ENCODE measurements around the gene ADM5. TPM values are rescaled to one million over a fixed set of nuclear protein-coding genes. Genes with fewer than 3 reads are reported as not detected.

ADM5 gene
- total and polyA plus RNA-seq, 10 donors = 1.4 to 14.2 (median 3.7) TPM

- peak overlapping the region in 7 of 8 donors; percentile 19 to 65 (median 55) for H3K27ac ChIP-seq
- intact Hi-C loops (cut with DNase I; ENCODE audit: low total_unique reads) = no loop called here
Observed at GRCh38 chr19:49727217-49728030, 38.0 kb downstream of the ADM5 start.

DNA sequence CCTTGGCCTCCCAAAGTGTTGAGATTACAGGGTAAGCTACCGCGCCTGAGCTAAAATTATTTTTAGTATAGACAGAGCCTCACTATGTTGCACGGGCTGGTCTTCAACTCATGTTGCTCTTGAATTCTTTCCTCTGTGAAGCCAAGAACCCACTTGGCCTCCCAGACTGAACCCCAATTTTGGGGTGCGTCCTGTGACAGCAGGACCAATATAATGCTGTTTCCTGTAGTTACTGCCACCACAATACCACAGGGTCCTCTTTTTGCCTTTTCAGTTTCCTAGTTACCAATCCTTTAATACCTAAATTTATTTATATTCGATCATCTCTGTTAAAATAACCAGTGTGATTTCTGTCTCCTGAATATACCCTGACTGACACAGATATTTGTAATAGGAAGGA lies 40.8 kb downstream of the ADM5 start:
- Histone ChIP-seq H3K4me3 (no peak overlapping the region), H3K36me3 (no peaks in the 10 kb centered on the region), H3K27me3 (replicated peaks in 1 of 7) (no peaks in the 10 kb centered on the region), H3K4me1 (no peaks in the 10 kb centered on the region), H3K27ac (no peak overlapping the region), H3K9me3 (no peaks in the 10 kb centered on the region)
- 35 to 44% (median 37%) methylated on average over 5 of the region's 5 CpGs for WGBS, 5 donors
- no peak for DNase-seq
- TF ChIP-seq CTCF (IDR thresholded peaks at IDR 0.05 in 8 of 11, conservative IDR thresholded peaks at IDR 0.05 in 3 of 11) = no peak
- intact Hi-C loops (cut with DNase I; ENCODE audit: low total_unique reads) = no loop called here

More at GRCh38 chr19:49727217-49728030, 38.0 kb downstream of the ADM5 start:
- Histone ChIP-seq H3K27me3 (replicated peaks in 1 of 7) (no peaks in the 10 kb centered on the region), H3K4me3 (no peak overlapping the region), H3K4me1 (no peaks in the 10 kb centered on the region), H3K36me3 (no peaks in the 10 kb centered on the region), H3K9me3 (no peaks in the 10 kb centered on the region)
- WGBS, 5 donors = 77 to 90% (median 83%) methylated on average over 23 of the region's 23 CpGs
- TF ChIP-seq POLR2AphosphoS5 (IDR thresholded peaks at IDR 0.05) = peak; percentile 14 to 59 (median 58)
- TF ChIP-seq CTCF (IDR thresholded peaks at IDR 0.05 in 8 of 11, conservative IDR thresholded peaks at IDR 0.05 in 3 of 11) = no peak
- no peak for DNase-seq

- TF ChIP-seq POLR2AphosphoS5 (IDR thresholded peaks at IDR 0.05) = no peak
- no peak for TF ChIP-seq POLR2A (IDR thresholded peaks at IDR 0.05)
- no peak for TF ChIP-seq CTCF (IDR thresholded peaks at IDR 0.05 in 8 of 11, conservative IDR thresholded peaks at IDR 0.05 in 3 of 11)
- H3K36me3 ChIP-seq = no peaks in the 10 kb centered on the region
- H3K27me3 ChIP-seq (replicated peaks in 1 of 7) = no peaks in the 10 kb centered on the region
- no peaks in the 10 kb centered on the region for H3K9me3 ChIP-seq
- no peak for DNase-seq
- no peak overlapping the region for H3K4me3 ChIP-seq
- H3K27ac ChIP-seq = no peak overlapping the region
- intact Hi-C loops (cut with DNase I; ENCODE audit: low total_unique reads) = no loop called here
- no peaks in the 10 kb centered on the region for H3K4me1 ChIP-seq
- 68 to 81% (median 76%) methylated on average over 4 of the region's 4 CpGs for WGBS, 5 donors
Observed at GRCh38 chr19:49738268-49738667, 48.9 kb downstream of the ADM5 start.

GRCh38 chr19:49739098-49739497 lies 49.7 kb downstream of the ADM5 start:
- H3K36me3 ChIP-seq = no peaks in the 10 kb centered on the region
- no peak overlapping the region for H3K4me3 ChIP-seq
- no peak for TF ChIP-seq POLR2A (IDR thresholded peaks at IDR 0.05)
- TF ChIP-seq CTCF (IDR thresholded peaks at IDR 0.05 in 8 of 11, conservative IDR thresholded peaks at IDR 0.05 in 3 of 11) = no peak
- TF ChIP-seq POLR2AphosphoS5 (IDR thresholded peaks at IDR 0.05) = no peak
- H3K4me1 ChIP-seq = no peaks in the 10 kb centered on the region
- H3K27ac ChIP-seq = no peak overlapping the region
- H3K9me3 ChIP-seq = no peaks in the 10 kb centered on the region
- no peaks in the 10 kb centered on the region for H3K27me3 ChIP-seq (replicated peaks in 1 of 7)
- WGBS, 5 donors = 63 to 74% (median 67%) methylated on average over 1 of the region's 1 CpG
- no peak for DNase-seq
- intact Hi-C loops (cut with DNase I; ENCODE audit: low total_unique reads) = no loop called here

Measured in spleen (tissue), 11 donors.